ENCODE data around the gene CCT6A.

- TF ChIP-seq POLR2AphosphoS5 (IDR thresholded peaks at IDR 0.05; ENCODE audit: low read depth, low read length) (no peak), POLR2A (IDR thresholded peaks at IDR 0.05; ENCODE audit: low read depth, low read length) (no peak), TAF1 (IDR thresholded peaks at IDR 0.05; ENCODE audit: borderline replicate concordance, low read depth, low read length) (no peak)
Observed at GRCh38 chr7:56092789-56093531, 41.4 kb downstream of the CCT6A start, which contains the start of gene PHKG1.
